Adrenal gland (tissue), 5 donors: ENCODE data around the gene GRK6.
A peak's percentile ranks its signal among the peaks of the same experiment; 100 is the strongest.

Experiments used
- POLR2A ChIP-seq, 2 donors: fragments of 450-650 bp; IDR thresholded peaks; one replicate each; pipeline ENCODE4 v1.6.1; 2017; ENCODE audit warnings: antibody characterized with exemption in 2 of 2, mild to moderate bottlenecking in 2 of 2, moderate library complexity in 1 of 2
- TF ChIP-seq, protein P1 (sequence below), 6 experiments: fragments of 450-650 bp in 4 of 6; fragments of 200-600 bp in 2 of 6; sonication (generic) in 1 of 6; IDR thresholded peaks; 1 replicate in 5 of 6; 2 replicates in 1 of 6; pipeline versions ENCODE4 v1.5.1 to v1.8.0; 2016 to 2021; ENCODE audit warnings: antibody characterized with exemption in 6 of 6, mild to moderate bottlenecking in 2 of 6, moderate library complexity in 1 of 6
- donor health status: DM: no; HTN: no; CAD: no.

DNA sequence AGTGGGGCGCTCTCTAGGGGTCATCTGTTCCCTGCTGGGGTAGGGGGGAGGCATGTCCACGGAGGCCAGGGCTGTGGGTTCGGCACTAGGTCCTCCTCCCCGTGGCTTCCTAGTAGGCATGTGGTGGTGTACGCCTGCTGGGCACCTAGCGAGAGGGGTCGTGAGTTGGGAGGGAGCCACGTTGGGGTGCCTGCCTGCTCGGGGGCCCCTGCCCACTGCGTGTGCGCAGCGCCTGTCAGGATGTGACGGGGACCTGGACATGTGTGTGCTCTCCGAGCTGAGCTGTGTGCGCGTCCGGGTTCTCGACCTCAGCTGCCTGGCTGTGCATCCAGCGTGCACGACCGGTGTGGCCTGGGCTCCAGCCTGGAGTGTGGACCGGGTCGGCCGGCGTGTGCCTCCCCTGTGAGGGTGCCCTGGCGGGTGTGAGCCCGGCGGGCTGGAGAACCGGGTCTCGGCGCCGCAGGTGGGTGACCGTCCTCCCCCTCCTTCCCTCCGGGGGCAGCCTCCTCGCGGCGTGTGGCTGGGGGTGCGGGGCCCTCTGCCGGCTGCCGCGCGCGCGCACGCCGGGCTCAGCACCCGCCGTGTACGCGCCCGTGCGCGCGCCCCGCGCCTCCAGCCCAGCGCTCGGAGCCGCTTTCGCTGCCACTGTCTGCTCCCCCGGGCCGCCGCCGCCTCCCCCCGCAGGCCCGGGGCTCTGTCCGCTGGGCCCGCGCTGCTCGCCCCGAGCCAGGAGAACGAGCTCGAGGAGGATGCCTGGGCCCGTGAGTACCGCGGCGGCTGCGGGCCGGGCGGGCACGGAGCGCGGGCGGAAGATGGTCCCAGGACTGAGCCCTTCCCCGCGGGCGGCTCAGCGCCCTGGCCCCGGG, 20.0 kb downstream of the GRK6 start, which contains the start of gene PRR7:
- TF ChIP-seq POLR2A (IDR thresholded peaks at IDR 0.05): no peak
- TF ChIP-seq, protein P1, sequence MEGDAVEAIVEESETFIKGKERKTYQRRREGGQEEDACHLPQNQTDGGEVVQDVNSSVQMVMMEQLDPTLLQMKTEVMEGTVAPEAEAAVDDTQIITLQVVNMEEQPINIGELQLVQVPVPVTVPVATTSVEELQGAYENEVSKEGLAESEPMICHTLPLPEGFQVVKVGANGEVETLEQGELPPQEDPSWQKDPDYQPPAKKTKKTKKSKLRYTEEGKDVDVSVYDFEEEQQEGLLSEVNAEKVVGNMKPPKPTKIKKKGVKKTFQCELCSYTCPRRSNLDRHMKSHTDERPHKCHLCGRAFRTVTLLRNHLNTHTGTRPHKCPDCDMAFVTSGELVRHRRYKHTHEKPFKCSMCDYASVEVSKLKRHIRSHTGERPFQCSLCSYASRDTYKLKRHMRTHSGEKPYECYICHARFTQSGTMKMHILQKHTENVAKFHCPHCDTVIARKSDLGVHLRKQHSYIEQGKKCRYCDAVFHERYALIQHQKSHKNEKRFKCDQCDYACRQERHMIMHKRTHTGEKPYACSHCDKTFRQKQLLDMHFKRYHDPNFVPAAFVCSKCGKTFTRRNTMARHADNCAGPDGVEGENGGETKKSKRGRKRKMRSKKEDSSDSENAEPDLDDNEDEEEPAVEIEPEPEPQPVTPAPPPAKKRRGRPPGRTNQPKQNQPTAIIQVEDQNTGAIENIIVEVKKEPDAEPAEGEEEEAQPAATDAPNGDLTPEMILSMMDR (IDR thresholded peaks at IDR 0.05): peak in 2 of 6 experiments; percentile 4 to 8
